Fibroblast of villous mesenchyme (primary cell): ENCODE results near the gene SHKBP1. TPM values are rescaled to one million over a fixed set of nuclear protein-coding genes. Genes with fewer than 3 reads are reported as not detected.
A peak's percentile ranks its signal among the peaks of the same experiment; 100 is the strongest.

Experiments
- DNase-seq: peaks from one replicate; pipeline ENCODE4 v3.0.0-alpha.2; 2010; ENCODE audit warnings: low read depth
- H3K4me3 ChIP-seq: 2 replicates; pipeline ENCODE4 v1.5.1; 2011; ENCODE audit warnings: low read depth, mild to moderate bottlenecking, low read length
- CTCF ChIP-seq: IDR thresholded peaks from 2 replicates; pipeline ENCODE4 v1.5.1; 2012; ENCODE audit warnings: low read depth, mild to moderate bottlenecking, low read length; ENCODE audit not compliant: insufficient read depth
- total RNA-seq: library from RNA; depleted of rRNA; stranded (reverse); fragments of >200 nt; gene quantifications from 2 replicates; pipeline ENCODE4 v1.2.3, GENCODE V29; 2012

SHKBP1 gene
- total RNA-seq, 1 donor = 17.7 TPM

- DNase-seq = no peak
- no peak for TF ChIP-seq CTCF
- H3K4me3 ChIP-seq = peak overlapping the region; percentile 91
Observed at GRCh38 chr19:40576151-40576584, 505 bp upstream of the SHKBP1 start.

GRCh38 chr19:40578442-40578908 lies 1.8 kb downstream of the SHKBP1 start:
- DNase-seq = no peak
- TF ChIP-seq CTCF = no peak
- H3K4me3 ChIP-seq = no peak overlapping the region

GRCh38 chr19:40580619-40581018 lies 3.9 kb downstream of the SHKBP1 start:
- no peak overlapping the region for H3K4me3 ChIP-seq
- no peak for TF ChIP-seq CTCF
- DNase-seq = no peak

- no peak overlapping the region for H3K4me3 ChIP-seq
- no peak for DNase-seq
- no peak for TF ChIP-seq CTCF
Observed at GRCh38 chr19:40581531-40581930, 4.9 kb downstream of the SHKBP1 start.

DNA sequence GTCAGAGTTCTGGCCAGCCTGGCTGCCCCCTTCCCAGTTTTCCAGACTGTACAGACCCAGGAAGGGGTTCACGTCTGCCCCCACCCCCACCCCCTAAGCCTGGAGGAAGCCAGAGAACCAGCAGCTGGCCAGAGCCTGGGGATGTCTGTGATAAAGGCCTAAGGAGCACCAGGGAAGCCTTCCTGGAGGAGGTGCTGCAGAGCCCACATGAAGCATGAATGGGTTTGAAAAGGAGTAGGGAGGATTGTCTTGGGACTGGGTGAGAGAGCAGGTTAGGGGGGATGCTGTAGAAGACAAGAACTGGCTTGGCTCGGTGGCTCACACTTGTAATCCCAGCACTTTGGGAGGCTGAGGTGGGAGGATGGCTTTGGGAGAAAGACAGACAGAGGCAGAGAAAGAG lies 5.8 kb downstream of the SHKBP1 start:
- no peak for TF ChIP-seq CTCF
- no peak for DNase-seq
- no peak overlapping the region for H3K4me3 ChIP-seq

GRCh38 chr19:40583283-40583682 lies 6.6 kb downstream of the SHKBP1 start:
- TF ChIP-seq CTCF = no peak
- no peak for DNase-seq
- H3K4me3 ChIP-seq = no peak overlapping the region

DNA sequence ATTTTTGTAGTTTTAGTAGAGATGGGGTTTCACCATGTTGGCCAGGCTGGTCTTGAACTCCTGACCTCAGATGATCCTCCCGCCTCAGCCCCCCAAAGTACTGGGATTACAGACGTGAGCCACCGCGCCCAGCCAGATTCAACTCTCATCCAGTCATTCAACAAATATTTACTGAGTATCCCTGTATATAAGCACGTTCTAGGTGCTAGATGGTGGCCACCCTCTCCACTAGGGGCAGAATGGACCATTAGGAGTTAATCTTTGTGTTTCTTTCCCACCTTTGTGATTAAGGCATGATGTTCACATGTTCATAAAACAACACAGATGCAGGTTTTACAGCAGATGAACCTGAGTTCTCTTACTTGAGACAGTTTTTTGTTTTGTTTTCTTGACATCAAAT lies 7.3 kb downstream of the SHKBP1 start:
- TF ChIP-seq CTCF = peak; percentile 26
- DNase-seq = no peak
- no peak overlapping the region for H3K4me3 ChIP-seq
